Duodenal mucosa (tissue), 2 donors: Measurements from ENCODE around the gene RCBTB1.

ENCODE experiments used
- H3K27ac ChIP-seq: one replicate; pipeline ENCODE4 v1.7.0; 2013; ENCODE audit warnings: low read depth, low read length
- H3K27me3 ChIP-seq, 2 donors: one replicate each; pipeline ENCODE4 v1.7.0; 2013; ENCODE audit warnings: low read length in 2 of 2, control low read depth in 1 of 2; ENCODE audit not compliant: insufficient read depth in 2 of 2, control insufficient read depth in 1 of 2
- H3K36me3 ChIP-seq, 2 donors: one replicate each; pipeline ENCODE4 v1.7.0; 2013; ENCODE audit warnings: low read length in 2 of 2, control low read depth in 1 of 2; ENCODE audit not compliant: insufficient read depth in 2 of 2, control insufficient read depth in 1 of 2
- H3K4me1 ChIP-seq, 2 donors: one replicate each; pipeline ENCODE4 v1.7.0; 2013; ENCODE audit warnings: low read length in 2 of 2, control low read depth in 1 of 2; ENCODE audit not compliant: insufficient read depth in 2 of 2, control insufficient read depth in 1 of 2
- H3K4me3 ChIP-seq, 2 donors: one replicate each; pipeline ENCODE4 v1.7.0; 2013; ENCODE audit warnings: low read length in 2 of 2, low read depth in 1 of 2
- H3K9ac ChIP-seq, 2 donors: one replicate each; pipeline ENCODE4 v1.7.0; 2013; ENCODE audit warnings: low read length in 2 of 2, low read depth in 1 of 2
- H3K9me3 ChIP-seq, 2 donors: one replicate each; pipeline ENCODE4 v1.7.0; 2013; ENCODE audit warnings: low read length in 2 of 2, control low read depth in 1 of 2; ENCODE audit not compliant: control insufficient read depth in 1 of 2

RCBTB1 gene

GRCh38 chr13:49560270-49561061 is 24.9 kb downstream of the RCBTB1 start:
- H3K4me3 ChIP-seq, result no peak overlapping the region
- H3K27me3 ChIP-seq, result no peaks in the 10 kb centered on the region
- H3K4me1 ChIP-seq, result peaks cover 8% of the 10 kb centered on the region in 2 donors
- H3K9me3 ChIP-seq, result no peaks in the 10 kb centered on the region
- no peak overlapping the region for H3K27ac ChIP-seq
- peaks cover 0 to 16% of the 10 kb centered on the region in 2 donors for H3K36me3 ChIP-seq
- no peak overlapping the region for H3K9ac ChIP-seq

- Histone ChIP-seq H3K27me3 (no peaks in the 10 kb centered on the region), H3K4me3 (no peak overlapping the region), H3K4me1 (peaks cover 8% of the 10 kb centered on the region in 2 donors), H3K36me3 (peaks cover 0 to 25% of the 10 kb centered on the region in 2 donors), H3K9me3 (no peaks in the 10 kb centered on the region), H3K27ac (no peak overlapping the region), H3K9ac (no peak overlapping the region)
Measured at GRCh38 chr13:49559006-49559405, 26.4 kb downstream of the RCBTB1 start.

GRCh38 chr13:49554387-49554786 is 31.0 kb downstream of the RCBTB1 start:
- Histone ChIP-seq H3K36me3 (peaks cover 6 to 39% of the 10 kb centered on the region in 2 donors), H3K9ac (no peak overlapping the region), H3K27ac (no peak overlapping the region), H3K27me3 (no peaks in the 10 kb centered on the region), H3K9me3 (no peaks in the 10 kb centered on the region), H3K4me3 (no peak overlapping the region), H3K4me1 (no peaks in the 10 kb centered on the region)

GRCh38 chr13:49553888-49554287 is 31.5 kb downstream of the RCBTB1 start:
- Histone ChIP-seq H3K9ac (no peak overlapping the region), H3K27ac (no peak overlapping the region), H3K4me1 (no peaks in the 10 kb centered on the region), H3K9me3 (no peaks in the 10 kb centered on the region), H3K27me3 (no peaks in the 10 kb centered on the region), H3K36me3 (peaks cover 7 to 40% of the 10 kb centered on the region in 2 donors), H3K4me3 (no peak overlapping the region)

- Histone ChIP-seq H3K27me3 (no peaks in the 10 kb centered on the region), H3K4me3 (no peak overlapping the region), H3K27ac (no peak overlapping the region), H3K9ac (no peak overlapping the region), H3K4me1 (no peaks in the 10 kb centered on the region), H3K9me3 (no peaks in the 10 kb centered on the region), H3K36me3 (peaks cover 7 to 42% of the 10 kb centered on the region in 2 donors)
Measured at GRCh38 chr13:49550942-49551644, 34.3 kb downstream of the RCBTB1 start.

- Histone ChIP-seq H3K4me1 (no peaks in the 10 kb centered on the region), H3K9me3 (no peaks in the 10 kb centered on the region), H3K4me3 (no peak overlapping the region), H3K36me3 (peaks cover 7 to 38% of the 10 kb centered on the region in 2 donors), H3K9ac (no peak overlapping the region), H3K27ac (no peak overlapping the region), H3K27me3 (no peaks in the 10 kb centered on the region)
Measured at GRCh38 chr13:49549289-49549688, 36.1 kb downstream of the RCBTB1 start.

GRCh38 chr13:49546561-49546960 is 38.8 kb downstream of the RCBTB1 start:
- Histone ChIP-seq H3K36me3 (peaks cover 4 to 37% of the 10 kb centered on the region in 2 donors), H3K9ac (no peak overlapping the region), H3K9me3 (no peaks in the 10 kb centered on the region), H3K4me1 (no peaks in the 10 kb centered on the region), H3K27me3 (no peaks in the 10 kb centered on the region), H3K4me3 (no peak overlapping the region), H3K27ac (no peak overlapping the region)

- Histone ChIP-seq H3K27me3 (no peaks in the 10 kb centered on the region), H3K27ac (no peak overlapping the region), H3K4me3 (no peak overlapping the region), H3K4me1 (no peaks in the 10 kb centered on the region), H3K9me3 (no peaks in the 10 kb centered on the region), H3K36me3 (peaks cover 7 to 35% of the 10 kb centered on the region in 2 donors), H3K9ac (no peak overlapping the region)
Measured at GRCh38 chr13:49545661-49546060, 39.7 kb downstream of the RCBTB1 start.

- Histone ChIP-seq H3K36me3 (peaks cover 9 to 28% of the 10 kb centered on the region in 2 donors), H3K9me3 (no peaks in the 10 kb centered on the region), H3K27ac (no peak overlapping the region), H3K4me1 (no peaks in the 10 kb centered on the region), H3K27me3 (no peaks in the 10 kb centered on the region), H3K4me3 (no peak overlapping the region), H3K9ac (no peak overlapping the region)
Measured at GRCh38 chr13:49543656-49544055, 41.7 kb downstream of the RCBTB1 start.

- peaks cover 9 to 13% of the 10 kb centered on the region in 2 donors for H3K36me3 ChIP-seq
- no peak overlapping the region for H3K9ac ChIP-seq
- no peaks in the 10 kb centered on the region for H3K27me3 ChIP-seq
- H3K9me3 ChIP-seq, result no peaks in the 10 kb centered on the region
- no peak overlapping the region for H3K27ac ChIP-seq
- no peaks in the 10 kb centered on the region for H3K4me1 ChIP-seq
- H3K4me3 ChIP-seq, result peak overlapping the region in 1 of 2 donors; percentile 15
Measured at GRCh38 chr13:49540552-49540951, 44.8 kb downstream of the RCBTB1 start.
